ENCODE measurements around the gene WBP1. TPM values are rescaled to one million over a fixed set of nuclear protein-coding genes. Genes with fewer than 3 reads are reported as not detected.

Gene WBP1
- total RNA-seq, 2 experiments from 2014 or later, result 68.8 to 70.8 TPM

GRCh38 chr2:74454654-74455511 is 3.4 kb upstream of the WBP1 start, which contains the start of gene INO80B:
TSS of gene INO80B (plus strand) at chr2:74455087. CDS start at chr2:74455117, 30 bp downstream.
- Histone ChIP-seq H3K27ac (ENCODE audit: low read depth, low read length, poor library complexity, severe bottlenecking) (peak within 1 kb of the TSS; percentile 92), H3K4me1 (ENCODE audit: insufficient read depth, low read length, poor library complexity, severe bottlenecking) (peaks cover 46% of the 10 kb centered on the region), H3K4me2 (ENCODE audit: low read length) (peak within 1 kb of the TSS; percentile 88), H2AFZ (ENCODE audit: low read length) (peak within 1 kb of the TSS; percentile 90), H4K20me1 (ENCODE audit: insufficient read depth, low read length) (no peaks in the 10 kb centered on the region), H3K9me3 (ENCODE audit: low read length) (no peaks in the 10 kb centered on the region), H3K9me2 (ENCODE audit: insufficient read depth, low read length) (no peaks in the 10 kb centered on the region), H3K4me3 (ENCODE audit: low read depth, low read length, poor library complexity, severe bottlenecking) (peak within 1 kb of the TSS; percentile 98), H3K36me3 (ENCODE audit: insufficient read depth, low read length) (peaks cover 7% of the 10 kb centered on the region; the same call in 1 of the 2 replicates), H3K79me2 (ENCODE audit: insufficient read depth, low read depth, low read length) (peaks cover 22% of the 10 kb centered on the region)
- TSS peak; percentile 61 for BruUV-seq (replicated peaks)
- DNase-seq (ENCODE audit: low spot score), result peak; percentile 99
- ChIA-PET CTCF (ENCODE audit: unreplicated experiment) (interaction anchor here (0.5 to 0.9 kb wide), 3 partner anchors 24 to 34 kb away, joined by 3 to 4 read pairs (median 3); partner anchors contain the start of genes C2orf81, CCDC142, TTC31 and WDR54), POLR2A (interaction anchor here (0.5 to 3.1 kb wide), 10 partner anchors 12 to 63 kb away, joined by 3 to 13 read pairs (median 3); partner anchors contain the start of genes C2orf81, RTKN and WDR54)
- no peak for TF ChIP-seq EZH2phosphoT487 (IDR thresholded peaks at IDR 0.05; ENCODE audit: borderline replicate concordance, low read depth, low read length)
- TF ChIP-seq, protein P1, sequence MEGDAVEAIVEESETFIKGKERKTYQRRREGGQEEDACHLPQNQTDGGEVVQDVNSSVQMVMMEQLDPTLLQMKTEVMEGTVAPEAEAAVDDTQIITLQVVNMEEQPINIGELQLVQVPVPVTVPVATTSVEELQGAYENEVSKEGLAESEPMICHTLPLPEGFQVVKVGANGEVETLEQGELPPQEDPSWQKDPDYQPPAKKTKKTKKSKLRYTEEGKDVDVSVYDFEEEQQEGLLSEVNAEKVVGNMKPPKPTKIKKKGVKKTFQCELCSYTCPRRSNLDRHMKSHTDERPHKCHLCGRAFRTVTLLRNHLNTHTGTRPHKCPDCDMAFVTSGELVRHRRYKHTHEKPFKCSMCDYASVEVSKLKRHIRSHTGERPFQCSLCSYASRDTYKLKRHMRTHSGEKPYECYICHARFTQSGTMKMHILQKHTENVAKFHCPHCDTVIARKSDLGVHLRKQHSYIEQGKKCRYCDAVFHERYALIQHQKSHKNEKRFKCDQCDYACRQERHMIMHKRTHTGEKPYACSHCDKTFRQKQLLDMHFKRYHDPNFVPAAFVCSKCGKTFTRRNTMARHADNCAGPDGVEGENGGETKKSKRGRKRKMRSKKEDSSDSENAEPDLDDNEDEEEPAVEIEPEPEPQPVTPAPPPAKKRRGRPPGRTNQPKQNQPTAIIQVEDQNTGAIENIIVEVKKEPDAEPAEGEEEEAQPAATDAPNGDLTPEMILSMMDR (conservative IDR thresholded peaks at IDR 0.05; ENCODE audit: low read length), result 0 out of 2 replicates have a peak, but pooled peaks have one; percentile 31
- intact Hi-C loops (cut with micrococcal nuclease; ENCODE audit: unreplicated experiment), result loop anchor here (1.0 to 2.0 kb wide), 2 partner anchors 34 to 1220 kb away; partner anchors contain the start of genes C2orf81, CCT7 and WDR54

- peaks cover 22% of the 10 kb centered on the region for H3K79me2 ChIP-seq (ENCODE audit: insufficient read depth, low read depth, low read length)
- ChIA-PET CTCF (ENCODE audit: unreplicated experiment) (interaction anchor here (0.8 kb wide), 1 partner anchor 22 kb away, joined by 5 read pairs; no protein-coding TSS in a partner anchor), POLR2A (interaction anchor here (0.5 to 3.1 kb wide), 12 partner anchors 8 to 276 kb away, joined by 3 to 25 read pairs (median 4); partner anchors contain the start of genes CCDC142, MOGS, MRPL53 and RTKN)
- intact Hi-C loops (cut with micrococcal nuclease; ENCODE audit: unreplicated experiment), result loop anchor here (1.0 kb wide), 2 partner anchors 26 to 72 kb away; partner anchors contain the start of genes AUP1, HTRA2 and TTC31
- BruUV-seq (replicated peaks), result no TSS peak
- no peaks in the 10 kb centered on the region for H3K9me3 ChIP-seq (ENCODE audit: low read length)
- no peak overlapping the region for H2AFZ ChIP-seq (ENCODE audit: low read length)
- H3K36me3 ChIP-seq (ENCODE audit: insufficient read depth, low read length), result peaks cover 23% of the 10 kb centered on the region
- H3K4me3 ChIP-seq (ENCODE audit: low read depth, low read length, poor library complexity, severe bottlenecking), result peak overlapping the region; percentile 98
- peak overlapping the region; percentile 92 for H3K27ac ChIP-seq (ENCODE audit: low read depth, low read length, poor library complexity, severe bottlenecking)
- peak overlapping the region; percentile 83 for H3K4me2 ChIP-seq (ENCODE audit: low read length)
- no peaks in the 10 kb centered on the region for H3K9me2 ChIP-seq (ENCODE audit: insufficient read depth, low read length)
- H4K20me1 ChIP-seq (ENCODE audit: insufficient read depth, low read length), result no peaks in the 10 kb centered on the region
- no peak for DNase-seq (ENCODE audit: low spot score)
- H3K4me1 ChIP-seq (ENCODE audit: insufficient read depth, low read length, poor library complexity, severe bottlenecking), result peaks cover 41% of the 10 kb centered on the region
- no peak for TF ChIP-seq EZH2phosphoT487 (IDR thresholded peaks at IDR 0.05; ENCODE audit: borderline replicate concordance, low read depth, low read length)
- TF ChIP-seq, protein P1 (conservative IDR thresholded peaks at IDR 0.05; ENCODE audit: low read length), result no peak
Observed at GRCh38 chr2:74457129-74457548, 1.1 kb upstream of the WBP1 start.
